ENCODE data around the gene SMAD3.

SMAD3 gene

DNA sequence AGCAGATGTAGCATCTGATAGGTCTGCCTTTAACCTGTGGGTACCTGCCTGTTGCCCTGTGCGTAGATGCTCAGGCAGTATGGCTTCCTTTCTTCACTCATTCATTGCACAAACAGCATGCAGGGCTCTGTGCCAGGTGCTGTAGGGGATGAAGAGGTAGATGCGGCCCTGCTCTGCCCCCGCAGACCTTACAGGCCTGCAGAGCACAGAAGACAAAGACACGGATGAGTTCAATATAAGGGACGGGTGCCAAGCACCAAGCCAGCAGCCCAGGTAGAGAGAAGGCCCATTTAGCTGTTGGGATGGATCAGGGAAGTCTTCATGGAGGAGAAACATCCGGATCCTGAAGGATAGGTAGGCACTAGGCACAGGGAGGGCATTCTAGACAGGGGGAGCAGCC lies 119.6 kb downstream of the SMAD3 start:
- WGBS (ENCODE audit: insufficient coverage), result 74% methylated on average over 6 of the region's 6 CpGs
- peaks cover 0 to 21% (median 17%) of the 10 kb centered on the region in 4 experiments for H3K4me1 ChIP-seq (ENCODE audit: control extremely low read depth in 1 of 4, control insufficient read depth in 4 of 4, insufficient read depth in 4 of 4, low read length in 3 of 4)
- POLR2A ChIA-PET, result interaction anchor here (0.5 kb wide), 1 partner anchor 82 kb away, joined by 3 read pairs; no protein-coding TSS in a partner anchor
- no peak for DNase-seq
- H3K9me3 ChIP-seq (ENCODE audit: control extremely low read depth in 1 of 5, control insufficient read depth in 4 of 5, insufficient read depth in 2 of 5, low read depth in 1 of 5, low read length in 4 of 5), result no peaks in the 10 kb centered on the region
- no peaks in the 10 kb centered on the region for H3K27me3 ChIP-seq (replicated peaks in 2 of 5; ENCODE audit: control insufficient read depth in 4 of 5, insufficient read depth in 5 of 5, low read length in 4 of 5)
- peaks cover 5 to 54% (median 31%) of the 10 kb centered on the region in 4 experiments for H3K36me3 ChIP-seq (ENCODE audit: control insufficient read depth in 4 of 4, insufficient read depth in 4 of 4, low read length in 3 of 4)
- CTCF ChIA-PET, result interaction anchor here (1.2 to 1.4 kb wide), 2 partner anchors 104 to 119 kb away, joined by 3 to 4 read pairs; no protein-coding TSS in a partner anchor
- no peak overlapping the region for H3K4me3 ChIP-seq (ENCODE audit: control insufficient read depth in 1 of 7, extremely low read depth in 1 of 7, insufficient read depth in 4 of 7, low read depth in 2 of 7, low read length in 6 of 7)
- H3K27ac ChIP-seq (ENCODE audit: insufficient read depth in 1 of 2, low read depth in 1 of 2, low read length in 2 of 2, poor library complexity in 1 of 2, severe bottlenecking in 2 of 2), result no peak overlapping the region

- H3K36me3 ChIP-seq (ENCODE audit: control insufficient read depth in 4 of 4, insufficient read depth in 4 of 4, low read length in 3 of 4), result peaks cover 8 to 58% (median 36%) of the 10 kb centered on the region in 4 experiments
- ChIA-PET POLR2A (interaction anchor here (0.5 kb wide), 1 partner anchor 41 kb away, joined by 3 read pairs; no protein-coding TSS in a partner anchor), CTCF (interaction anchor here (0.7 to 1.7 kb wide), 7 partner anchors 8 to 118 kb away, joined by 3 to 5 read pairs (median 4); no protein-coding TSS in a partner anchor)
- H3K4me1 ChIP-seq (ENCODE audit: control extremely low read depth in 1 of 4, control insufficient read depth in 4 of 4, insufficient read depth in 4 of 4, low read length in 3 of 4), result peaks cover 0 to 21% (median 17%) of the 10 kb centered on the region in 4 experiments
- H3K27ac ChIP-seq (ENCODE audit: insufficient read depth in 1 of 2, low read depth in 1 of 2, low read length in 2 of 2, poor library complexity in 1 of 2, severe bottlenecking in 2 of 2), result peak overlapping the region in 1 of 2 experiments; percentile 18
- H3K4me3 ChIP-seq (ENCODE audit: control insufficient read depth in 1 of 7, extremely low read depth in 1 of 7, insufficient read depth in 4 of 7, low read depth in 2 of 7, low read length in 6 of 7), result no peak overlapping the region
- WGBS (ENCODE audit: insufficient coverage), result 60% methylated on average over 9 of the region's 9 CpGs
- H3K9me3 ChIP-seq (ENCODE audit: control extremely low read depth in 1 of 5, control insufficient read depth in 4 of 5, insufficient read depth in 2 of 5, low read depth in 1 of 5, low read length in 4 of 5), result no peaks in the 10 kb centered on the region
- DNase-seq, result peak; percentile 46 to 96 (median 94)
- no peaks in the 10 kb centered on the region for H3K27me3 ChIP-seq (replicated peaks in 2 of 5; ENCODE audit: control insufficient read depth in 4 of 5, insufficient read depth in 5 of 5, low read length in 4 of 5)
Measured at GRCh38 chr15:67185621-67186225, 120.3 kb downstream of the SMAD3 start.

DNA sequence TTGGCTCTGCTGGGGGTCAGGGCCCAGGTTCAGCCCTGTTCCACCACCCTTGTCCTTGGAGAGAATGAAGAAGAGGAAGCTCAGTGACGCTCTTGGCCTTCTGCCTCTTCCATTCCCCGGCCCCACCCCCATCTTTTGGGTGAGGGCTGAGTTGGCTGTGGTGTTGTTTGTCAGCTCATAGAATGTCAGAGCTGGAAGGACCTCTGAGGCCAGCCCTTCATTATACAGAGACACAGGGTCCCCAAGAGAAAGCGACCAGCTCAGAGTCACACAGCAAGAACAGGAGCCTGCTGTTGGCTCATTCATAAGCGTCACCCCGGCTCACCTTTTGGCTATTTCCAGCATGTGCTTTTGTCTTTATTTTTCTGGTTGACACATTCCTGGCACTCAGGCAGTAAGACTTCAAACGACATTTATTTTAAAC lies 120.8 kb downstream of the SMAD3 start:
- Histone ChIP-seq H3K27me3 (replicated peaks in 2 of 5; ENCODE audit: control insufficient read depth in 4 of 5, insufficient read depth in 5 of 5, low read length in 4 of 5) (no peaks in the 10 kb centered on the region), H3K4me3 (ENCODE audit: control insufficient read depth in 1 of 7, extremely low read depth in 1 of 7, insufficient read depth in 4 of 7, low read depth in 2 of 7, low read length in 6 of 7) (no peak overlapping the region), H3K9me3 (ENCODE audit: control extremely low read depth in 1 of 5, control insufficient read depth in 4 of 5, insufficient read depth in 2 of 5, low read depth in 1 of 5, low read length in 4 of 5) (no peaks in the 10 kb centered on the region), H3K36me3 (ENCODE audit: control insufficient read depth in 4 of 4, insufficient read depth in 4 of 4, low read length in 3 of 4) (peaks cover 9 to 59% (median 40%) of the 10 kb centered on the region in 4 experiments), H3K4me1 (ENCODE audit: control extremely low read depth in 1 of 4, control insufficient read depth in 4 of 4, insufficient read depth in 4 of 4, low read length in 3 of 4) (peaks cover 0 to 21% (median 17%) of the 10 kb centered on the region in 4 experiments), H3K27ac (ENCODE audit: insufficient read depth in 1 of 2, low read depth in 1 of 2, low read length in 2 of 2, poor library complexity in 1 of 2, severe bottlenecking in 2 of 2) (peak overlapping the region in 1 of 2 experiments; percentile 18)
- peak; percentile 13 to 73 (median 68) for DNase-seq
- ChIA-PET CTCF (interaction anchor here (0.7 to 1.7 kb wide), 9 partner anchors 9 to 118 kb away, joined by 3 to 5 read pairs (median 4); no protein-coding TSS in a partner anchor), POLR2A (interaction anchor here (0.5 to 0.7 kb wide), 2 partner anchors 41 to 240 kb away, joined by 3 to 4 read pairs; no protein-coding TSS in a partner anchor)
- 100% methylated on average over 2 of the region's 6 CpGs for WGBS (ENCODE audit: insufficient coverage)

DNA sequence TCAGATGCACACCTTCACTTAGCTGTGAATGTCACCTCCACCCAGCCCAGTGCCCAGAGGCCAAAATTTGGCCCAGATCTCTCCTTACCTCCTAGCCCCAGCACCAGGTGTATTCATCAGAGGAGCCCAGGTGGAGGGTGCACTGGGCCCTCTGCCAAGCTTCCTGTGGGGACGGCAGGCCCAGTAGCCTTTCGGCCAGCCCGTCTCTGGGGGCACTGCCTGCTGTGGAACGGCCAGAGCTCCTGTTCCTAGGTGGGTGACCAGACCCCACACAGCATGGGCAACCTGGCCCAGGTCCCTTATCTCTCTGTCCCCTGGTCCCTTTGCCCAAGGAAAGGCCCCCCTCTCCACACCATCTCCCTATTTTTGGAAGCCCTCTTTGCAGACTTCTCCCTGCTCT lies 121.3 kb downstream of the SMAD3 start:
- WGBS (ENCODE audit: insufficient coverage), result 100% methylated on average over 4 of the region's 4 CpGs

GRCh38 chr15:67187351-67187854 lies 122.0 kb downstream of the SMAD3 start:
- POLR2A ChIA-PET, result interaction anchor here (0.6 kb wide), 1 partner anchor 186 kb away, joined by 3 read pairs; no protein-coding TSS in a partner anchor
- CTCF ChIA-PET, result interaction anchor here (1.1 to 1.7 kb wide), 2 partner anchors 42 to 111 kb away, joined by 4 read pairs; no protein-coding TSS in a partner anchor
- no peak overlapping the region for H3K27ac ChIP-seq (ENCODE audit: insufficient read depth in 1 of 2, low read depth in 1 of 2, low read length in 2 of 2, poor library complexity in 1 of 2, severe bottlenecking in 2 of 2)

More for the DNA sequence above, 121.3 kb downstream of the SMAD3 start:
- no peaks in the 10 kb centered on the region for H3K27me3 ChIP-seq (replicated peaks in 2 of 5; ENCODE audit: control insufficient read depth in 4 of 5, insufficient read depth in 5 of 5, low read length in 4 of 5)
- H3K9me3 ChIP-seq (ENCODE audit: control extremely low read depth in 1 of 5, control insufficient read depth in 4 of 5, insufficient read depth in 2 of 5, low read depth in 1 of 5, low read length in 4 of 5), result no peaks in the 10 kb centered on the region
- no peak for DNase-seq
- peaks cover 14 to 61% (median 42%) of the 10 kb centered on the region in 4 experiments for H3K36me3 ChIP-seq (ENCODE audit: control insufficient read depth in 4 of 4, insufficient read depth in 4 of 4, low read length in 3 of 4)
- H3K27ac ChIP-seq (ENCODE audit: insufficient read depth in 1 of 2, low read depth in 1 of 2, low read length in 2 of 2, poor library complexity in 1 of 2, severe bottlenecking in 2 of 2), result no peak overlapping the region
- POLR2A ChIA-PET, result interaction anchor here (0.5 to 0.7 kb wide), 2 partner anchors 40 to 240 kb away, joined by 3 to 4 read pairs; no protein-coding TSS in a partner anchor
- H3K4me3 ChIP-seq (ENCODE audit: control insufficient read depth in 1 of 7, extremely low read depth in 1 of 7, insufficient read depth in 4 of 7, low read depth in 2 of 7, low read length in 6 of 7), result no peak overlapping the region
- CTCF ChIA-PET, result interaction anchor here (0.7 to 1.7 kb wide), 7 partner anchors 9 to 110 kb away, joined by 3 to 5 read pairs (median 4); no protein-coding TSS in a partner anchor
- H3K4me1 ChIP-seq (ENCODE audit: control extremely low read depth in 1 of 4, control insufficient read depth in 4 of 4, insufficient read depth in 4 of 4, low read length in 3 of 4), result peaks cover 0 to 21% (median 17%) of the 10 kb centered on the region in 4 experiments

GRCh38 chr15:67188551-67189218 lies 123.3 kb downstream of the SMAD3 start:
- Histone ChIP-seq H3K36me3 (ENCODE audit: control insufficient read depth in 4 of 4, insufficient read depth in 4 of 4, low read length in 3 of 4) (peaks cover 13 to 70% (median 46%) of the 10 kb centered on the region in 4 experiments), H3K27ac (ENCODE audit: insufficient read depth in 1 of 2, low read depth in 1 of 2, low read length in 2 of 2, poor library complexity in 1 of 2, severe bottlenecking in 2 of 2) (no peak overlapping the region), H3K27me3 (replicated peaks in 2 of 5; ENCODE audit: control insufficient read depth in 4 of 5, insufficient read depth in 5 of 5, low read length in 4 of 5) (no peaks in the 10 kb centered on the region), H3K4me3 (ENCODE audit: control insufficient read depth in 1 of 7, extremely low read depth in 1 of 7, insufficient read depth in 4 of 7, low read depth in 2 of 7, low read length in 6 of 7) (no peak overlapping the region), H3K4me1 (ENCODE audit: control extremely low read depth in 1 of 4, control insufficient read depth in 4 of 4, insufficient read depth in 4 of 4, low read length in 3 of 4) (peaks cover 0 to 21% (median 17%) of the 10 kb centered on the region in 4 experiments), H3K9me3 (ENCODE audit: control extremely low read depth in 1 of 5, control insufficient read depth in 4 of 5, insufficient read depth in 2 of 5, low read depth in 1 of 5, low read length in 4 of 5) (no peaks in the 10 kb centered on the region)
- WGBS (ENCODE audit: insufficient coverage), result 98% methylated on average over 8 of the region's 8 CpGs
- ChIA-PET CTCF (no interaction called here), POLR2A (interaction anchor here (0.7 kb wide), 1 partner anchor 112 kb away, joined by 3 read pairs; no protein-coding TSS in a partner anchor)
- DNase-seq, result no peak

More at GRCh38 chr15:67187351-67187854, 122.0 kb downstream of the SMAD3 start:
- DNase-seq, result no peak
- no peaks in the 10 kb centered on the region for H3K27me3 ChIP-seq (replicated peaks in 2 of 5; ENCODE audit: control insufficient read depth in 4 of 5, insufficient read depth in 5 of 5, low read length in 4 of 5)
- no peak overlapping the region for H3K4me3 ChIP-seq (ENCODE audit: control insufficient read depth in 1 of 7, extremely low read depth in 1 of 7, insufficient read depth in 4 of 7, low read depth in 2 of 7, low read length in 6 of 7)
- peaks cover 0 to 21% (median 17%) of the 10 kb centered on the region in 4 experiments for H3K4me1 ChIP-seq (ENCODE audit: control extremely low read depth in 1 of 4, control insufficient read depth in 4 of 4, insufficient read depth in 4 of 4, low read length in 3 of 4)
- H3K9me3 ChIP-seq (ENCODE audit: control extremely low read depth in 1 of 5, control insufficient read depth in 4 of 5, insufficient read depth in 2 of 5, low read depth in 1 of 5, low read length in 4 of 5), result no peaks in the 10 kb centered on the region
- H3K36me3 ChIP-seq (ENCODE audit: control insufficient read depth in 4 of 4, insufficient read depth in 4 of 4, low read length in 3 of 4), result peaks cover 15 to 65% (median 40%) of the 10 kb centered on the region in 4 experiments
- WGBS (ENCODE audit: insufficient coverage), result 96% methylated on average over 11 of the region's 12 CpGs
